RPMI7951 (cell line): ENCODE data around the gene PXDN. TPM values are rescaled to one million over a fixed set of nuclear protein-coding genes. Genes with fewer than 3 reads are reported as not detected.
"Not testable (repeated sequence)": the region's sequence is repeated elsewhere in the genome, so short reads cannot be mapped to it uniquely, and the experiment has no call there.

ENCODE experiments used
- DNase-seq: peaks from one replicate; pipeline ENCODE4 v3.0.0-alpha.2; 2012; ENCODE audit warnings: low read depth
- total RNA-seq: library from RNA; depleted of rRNA; stranded (reverse); fragments of >200 nt; shearing (Covaris generic); gene quantifications from 2 replicates; pipeline ENCODE4 v1.2.3, GENCODE V29; 2014

Gene PXDN
- total RNA-seq, 1 experiment from 2014 or later = 272 TPM

- DNase-seq = no peak
Measured at GRCh38 chr2:1726558-1726957, 17.8 kb downstream of the PXDN start.

GRCh38 chr2:1724351-1724750 lies 20.0 kb downstream of the PXDN start:
- DNase-seq = peak; percentile 43

- no peak for DNase-seq
Measured at GRCh38 chr2:1723397-1724042, 20.8 kb downstream of the PXDN start.

- no peak for DNase-seq
Measured at GRCh38 chr2:1722692-1723091, 21.6 kb downstream of the PXDN start.

- peak; percentile 91 for DNase-seq
Measured at GRCh38 chr2:1721706-1722646, 22.3 kb downstream of the PXDN start.

GRCh38 chr2:1718339-1719220 lies 25.7 kb downstream of the PXDN start:
- DNase-seq = no peak

- DNase-seq = peak; percentile 99
Measured at GRCh38 chr2:1717113-1717512, 27.2 kb downstream of the PXDN start.

GRCh38 chr2:1716441-1716840 lies 27.9 kb downstream of the PXDN start:
- no peak for DNase-seq

GRCh38 chr2:1716014-1716305 lies 28.4 kb downstream of the PXDN start:
- DNase-seq = not testable (repeated sequence)

GRCh38 chr2:1715184-1716013 lies 28.9 kb downstream of the PXDN start:
- peak; percentile 65 for DNase-seq

- DNase-seq = no peak
Measured at GRCh38 chr2:1714291-1715064, 29.8 kb downstream of the PXDN start.

- DNase-seq = no peak
Measured at GRCh38 chr2:1713839-1714236, 30.5 kb downstream of the PXDN start.

GRCh38 chr2:1713142-1713838 lies 31.0 kb downstream of the PXDN start:
- DNase-seq = no peak

- no peak for DNase-seq
Measured at GRCh38 chr2:1709946-1710560, 34.3 kb downstream of the PXDN start.

GRCh38 chr2:1709335-1709605 lies 35.0 kb downstream of the PXDN start:
- DNase-seq = no peak

GRCh38 chr2:1708476-1709334 lies 35.6 kb downstream of the PXDN start:
- DNase-seq = peak; percentile 51

GRCh38 chr2:1707771-1708418 lies 36.4 kb downstream of the PXDN start:
- DNase-seq = peak; percentile 100
